Kidney tubule cell (primary cell): Measurements from ENCODE around the gene RIC8B.

Experiments
- DNase-seq: peaks from one replicate; pipeline ENCODE4 v3.0.0-alpha.2; 2018; ENCODE audit warnings: low spot score

The RIC8B gene

DNA sequence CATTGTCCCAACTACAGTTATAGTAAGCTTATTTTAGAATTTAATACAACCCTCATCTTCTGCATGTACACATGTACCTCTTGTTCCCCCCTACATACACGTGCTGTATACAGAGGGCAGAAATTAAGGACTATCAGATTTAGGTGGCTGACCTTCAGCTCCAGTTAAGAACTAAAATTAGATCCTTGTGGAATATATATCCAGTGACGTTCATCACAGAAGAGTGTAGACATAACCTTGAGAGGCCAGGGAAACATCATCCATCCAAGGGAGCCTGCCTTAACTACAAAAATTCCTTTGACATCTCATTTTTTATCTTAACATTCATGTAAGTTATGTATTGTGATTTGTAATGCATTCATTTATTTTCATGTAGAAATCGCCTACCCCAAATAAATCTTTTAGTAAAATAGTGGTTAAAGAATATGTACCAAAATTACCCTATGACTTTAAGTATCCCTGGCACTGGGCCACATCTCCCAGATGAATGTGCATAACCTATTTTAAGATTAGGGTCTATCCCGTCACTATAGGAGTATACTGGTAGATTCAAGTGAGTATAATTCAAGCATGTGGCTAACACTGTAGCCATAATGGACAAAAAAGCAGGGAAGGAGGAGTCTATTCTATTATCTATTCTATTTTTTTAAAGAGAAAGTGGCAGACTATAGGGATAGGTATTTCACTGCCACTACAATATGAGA is 27.5 kb downstream of the RIC8B start:
- no peak for DNase-seq

- DNase-seq, result no peak
These were observed 30.2 kb downstream of the RIC8B start for GRCh38 chr12:106804668-106805067.

- DNase-seq, result no peak
These were observed 40.2 kb downstream of the RIC8B start for GRCh38 chr12:106814714-106815113.

DNA sequence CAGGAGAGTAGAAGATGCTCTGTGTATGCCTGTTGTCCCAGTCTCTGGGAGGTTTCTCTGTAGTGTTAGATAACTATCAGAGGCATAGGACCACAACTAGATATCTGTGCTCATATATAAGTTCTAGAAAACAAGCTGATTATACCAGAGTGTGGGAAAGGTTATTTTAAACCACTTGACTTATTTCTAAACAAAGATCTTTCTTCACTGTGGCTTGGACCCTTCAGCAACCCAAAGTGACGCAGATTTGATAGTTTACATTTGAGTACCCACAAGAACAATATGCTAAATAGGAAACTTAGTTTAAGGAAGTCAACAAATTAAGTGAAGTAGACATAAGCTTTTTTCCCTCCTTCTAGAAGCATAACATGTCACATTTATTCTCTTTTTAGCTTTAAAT is 41.3 kb downstream of the RIC8B start:
- DNase-seq, result no peak

DNA sequence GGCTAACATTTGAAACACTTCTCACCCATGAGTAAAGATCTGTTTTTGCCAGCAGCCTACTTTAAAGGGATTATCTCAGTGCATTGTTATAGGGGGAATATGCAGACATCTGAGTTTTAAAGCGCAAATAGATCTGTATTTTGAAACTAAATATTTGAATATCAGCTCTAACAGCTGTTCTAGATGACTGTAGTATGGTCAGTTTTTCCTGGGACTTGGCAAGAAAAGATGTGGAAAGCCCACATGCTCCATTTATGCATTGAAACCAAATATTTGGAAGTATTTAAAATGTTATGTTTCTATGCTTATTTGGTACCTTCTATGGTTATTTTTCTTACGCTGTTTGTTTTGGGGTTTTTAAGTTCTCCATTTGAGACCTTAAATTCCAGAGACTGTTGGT is 41.7 kb downstream of the RIC8B start:
- DNase-seq, result no peak

DNA sequence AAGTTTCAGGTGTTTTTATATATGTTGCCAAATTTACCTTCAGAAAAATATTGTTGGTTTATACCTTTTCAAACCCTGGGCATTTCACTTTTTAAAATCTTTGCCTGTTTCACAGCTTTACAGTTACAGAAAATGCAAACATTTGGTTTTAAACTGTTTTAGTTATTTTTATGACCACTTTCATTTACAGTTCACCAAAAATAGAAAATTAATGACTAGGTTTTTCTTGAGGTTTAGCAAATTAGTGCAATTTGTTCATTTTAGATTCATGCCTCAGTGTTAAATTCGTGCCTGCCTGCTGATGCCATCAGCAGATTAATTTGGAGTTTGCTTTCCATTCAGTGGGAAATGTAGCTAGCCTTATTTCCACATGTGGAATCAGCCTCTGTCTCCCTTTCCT is 45.5 kb downstream of the RIC8B start:
- DNase-seq, result no peak

- no peak for DNase-seq
These were observed 57.2 kb downstream of the RIC8B start for GRCh38 chr12:106831699-106832098.

DNA sequence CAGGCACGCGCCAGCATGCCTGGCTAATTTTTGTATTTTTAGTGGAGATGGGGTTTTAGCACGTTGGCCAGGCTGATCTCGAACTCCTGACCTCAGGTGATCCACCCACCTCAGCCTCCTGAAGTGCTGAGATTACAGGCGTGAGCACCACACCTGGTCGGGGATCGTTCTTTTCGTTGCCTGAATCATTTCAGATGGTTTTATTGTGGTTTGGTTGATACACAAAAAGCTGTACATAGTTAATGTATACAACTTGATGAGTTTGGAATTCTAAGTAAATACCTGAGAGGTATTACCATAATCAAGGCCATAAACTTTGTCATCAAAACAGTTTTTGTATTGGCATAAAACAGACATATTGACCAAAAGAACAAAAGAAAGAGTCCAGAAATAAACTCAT is 63.3 kb downstream of the RIC8B start:
- no peak for DNase-seq

DNA sequence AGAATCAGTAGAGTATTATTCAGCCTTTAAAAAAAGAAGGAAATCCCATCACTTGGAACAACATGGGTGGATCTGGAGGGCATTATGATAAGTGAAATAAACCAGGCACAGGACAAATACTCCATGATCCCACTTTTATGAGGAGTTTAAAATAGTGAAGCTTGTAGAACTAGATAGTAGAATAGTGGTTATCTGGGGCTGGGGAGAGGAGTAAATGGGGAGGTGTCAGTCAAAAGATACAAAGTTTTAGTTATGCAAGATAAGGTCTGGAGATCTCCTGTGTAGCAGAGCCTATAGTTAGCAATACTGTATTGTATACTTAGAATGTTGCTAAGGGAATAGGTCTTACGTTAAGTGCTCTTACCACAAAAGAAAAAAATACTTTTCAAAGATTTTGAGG is 64.9 kb downstream of the RIC8B start:
- DNase-seq, result no peak

DNA sequence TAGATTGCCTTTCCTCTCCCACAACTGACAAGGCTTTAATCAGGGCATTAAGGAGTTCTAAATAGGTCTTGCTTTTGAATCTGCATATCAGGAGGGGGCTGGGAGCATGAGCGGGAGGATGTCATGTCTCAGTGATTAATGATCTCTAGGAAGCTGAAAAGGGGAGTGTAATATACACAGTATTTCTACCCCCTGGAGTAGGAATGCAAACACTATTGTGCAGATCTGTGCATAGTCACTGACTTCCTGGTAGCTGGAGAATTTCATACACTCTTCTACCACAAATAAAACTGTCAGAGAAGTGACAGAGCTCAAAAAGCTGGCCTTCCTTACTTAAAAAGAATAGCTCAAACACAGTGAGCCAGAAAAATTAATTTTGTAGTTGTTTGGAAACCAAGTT is 65.8 kb downstream of the RIC8B start:
- DNase-seq, result peak; percentile 87

GRCh38 chr12:106841510-106842302 is 67.2 kb downstream of the RIC8B start:
- peak; percentile 43 for DNase-seq

- DNase-seq, result no peak
These were observed 71.4 kb downstream of the RIC8B start for GRCh38 chr12:106845902-106846301.

DNA sequence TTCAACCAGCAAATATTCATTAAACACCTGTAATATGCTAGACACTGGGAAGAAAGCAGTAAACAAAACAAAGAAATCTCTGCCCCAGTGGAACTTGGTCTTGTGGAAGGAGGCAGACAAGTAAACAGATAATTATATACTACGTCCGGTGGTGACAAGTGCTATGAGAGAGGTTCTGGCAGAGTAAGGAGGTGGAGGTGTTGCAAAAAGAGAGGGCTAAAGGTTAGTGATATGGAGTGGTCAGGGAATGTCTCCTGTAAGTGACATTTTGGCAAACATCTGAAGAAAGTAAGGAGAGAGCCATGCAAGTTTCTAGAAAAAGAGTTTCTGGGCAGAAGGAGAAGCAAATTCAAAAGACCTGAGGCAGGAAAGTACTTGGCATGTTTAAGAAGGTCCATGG is 73.4 kb downstream of the RIC8B start:
- DNase-seq, result no peak

DNA sequence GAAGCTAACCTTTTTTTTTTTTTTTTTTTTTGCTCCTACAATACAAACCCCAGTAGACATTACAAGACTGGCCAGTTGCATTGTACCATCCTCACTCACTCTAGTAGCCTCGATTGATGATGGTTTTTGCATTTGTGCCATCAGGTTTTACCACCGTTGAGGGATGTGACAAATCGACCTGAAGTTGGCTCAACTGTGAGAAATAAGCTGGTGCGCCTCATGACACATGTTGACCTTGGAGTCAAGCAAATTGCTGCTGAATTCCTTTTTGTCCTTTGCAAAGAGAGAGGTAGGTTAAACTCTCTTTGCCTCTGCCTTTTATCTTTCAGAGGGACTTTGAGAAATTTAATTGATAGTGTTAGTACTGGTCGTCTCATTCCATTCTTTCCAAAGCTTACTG is 76.8 kb downstream of the RIC8B start:
- no peak for DNase-seq

- DNase-seq, result no peak
These were observed 80.2 kb downstream of the RIC8B start for GRCh38 chr12:106854723-106855122.

DNA sequence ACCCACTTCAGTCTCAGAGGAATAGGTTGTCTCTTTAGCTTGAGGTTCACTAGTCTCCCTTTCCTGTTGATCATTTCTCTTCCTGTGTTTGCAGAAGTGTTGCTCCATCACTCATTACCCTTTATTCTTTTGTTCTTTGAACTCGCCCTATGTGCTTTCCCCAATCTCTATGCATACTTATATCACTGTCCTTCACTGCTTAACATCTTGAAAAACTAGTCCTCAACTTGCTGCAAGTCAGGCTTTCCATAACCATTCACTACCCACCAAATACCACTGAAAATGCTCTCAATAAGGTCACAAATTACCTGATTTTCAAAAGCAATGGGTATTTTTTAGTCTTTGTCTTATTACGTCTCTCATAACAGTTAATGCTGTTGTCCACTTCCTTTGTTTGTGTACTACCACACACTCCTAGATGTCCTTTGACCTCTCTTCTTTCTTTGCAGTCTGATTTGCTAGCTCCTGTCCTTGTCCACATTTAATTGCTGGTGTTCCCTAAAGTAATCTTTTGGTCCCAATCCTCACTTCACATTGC is 80.8 kb downstream of the RIC8B start:
- DNase-seq, result no peak

- DNase-seq, result no peak
These were observed 87.8 kb downstream of the RIC8B start for GRCh38 chr12:106861984-106862916.

DNA sequence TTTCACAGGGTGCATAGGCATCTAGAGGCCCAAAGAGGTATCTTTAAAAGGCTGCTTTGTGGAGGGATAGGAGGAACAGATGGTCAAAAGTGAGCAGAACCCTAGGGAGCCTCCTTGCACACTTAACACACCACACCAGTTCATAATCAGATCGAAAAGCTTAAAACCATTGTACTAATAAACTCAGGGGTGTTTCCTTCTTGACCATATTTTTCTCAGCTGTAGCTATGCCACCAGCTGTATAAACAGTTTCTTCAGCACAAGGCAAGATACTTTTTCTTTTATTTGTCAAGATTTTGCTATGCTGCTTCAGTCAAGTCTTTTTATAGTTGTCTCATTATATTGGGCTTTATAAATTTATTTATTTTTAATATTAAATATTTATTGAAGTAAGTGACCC is 88.7 kb downstream of the RIC8B start:
- DNase-seq, result no peak

DNA sequence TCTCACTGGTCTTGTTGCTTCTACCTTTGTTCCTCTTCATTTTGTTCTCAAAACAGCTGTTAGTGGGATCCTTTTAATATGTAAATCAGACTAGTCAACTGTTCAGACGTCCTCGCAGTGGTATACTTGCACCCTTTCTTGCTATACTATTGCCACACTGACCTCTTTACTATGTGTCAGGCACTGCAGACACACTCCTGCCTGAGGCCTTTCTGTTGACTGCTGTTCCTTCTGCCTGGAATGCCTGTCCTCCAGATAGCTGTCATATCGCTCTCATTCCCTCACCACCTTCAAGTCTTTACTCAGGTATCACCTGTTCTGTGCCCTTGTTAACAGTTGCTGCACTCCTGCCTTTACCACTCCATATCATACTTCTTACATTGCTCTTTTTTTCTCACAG is 91.2 kb downstream of the RIC8B start:
- DNase-seq, result no peak

DNA sequence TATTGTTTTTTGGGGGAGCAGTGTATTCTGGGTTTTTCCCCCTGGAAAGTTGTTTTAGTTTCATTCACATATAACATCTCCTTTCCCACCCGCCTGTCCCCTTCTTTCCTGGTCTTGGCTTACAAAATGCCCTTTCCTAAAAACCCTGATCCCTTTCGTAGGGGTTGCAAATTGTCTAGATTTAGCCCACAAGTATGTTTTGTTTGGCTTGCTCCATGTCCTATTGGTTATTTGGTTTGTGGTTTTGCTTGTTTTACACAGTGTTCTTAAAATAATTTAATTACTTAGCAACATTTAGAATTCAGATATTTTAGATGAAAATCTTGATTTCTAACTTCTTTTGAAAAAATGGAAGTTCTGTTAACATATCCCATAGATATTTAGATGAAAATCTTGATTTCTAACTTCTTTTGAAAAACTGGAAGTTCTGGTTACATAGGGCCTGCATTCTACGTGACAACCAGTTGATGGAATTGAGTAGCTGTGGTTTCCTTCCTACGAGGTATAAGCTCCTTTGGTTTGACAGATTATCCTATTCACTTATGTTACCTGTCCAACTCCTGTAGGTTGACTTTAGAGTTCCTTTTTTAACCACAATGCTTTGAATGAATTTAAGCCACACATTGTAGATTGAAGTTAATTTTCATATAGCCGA is 92.1 kb downstream of the RIC8B start:
- no peak for DNase-seq

GRCh38 chr12:106867651-106868050 is 93.2 kb downstream of the RIC8B start:
- DNase-seq, result no peak
